ENCODE results near the gene FCRL2.
"Not testable (repeated sequence)": the region's sequence is repeated elsewhere in the genome, so short reads cannot be mapped to it uniquely, and the experiment has no call there.

The FCRL2 gene

GRCh38 chr1:157753611-157754010 lies 23.3 kb downstream of the FCRL2 start:
- DNase-seq (ENCODE audit: low spot score), result no peak

- DNase-seq (ENCODE audit: low spot score), result no peak
These were observed 25.6 kb downstream of the FCRL2 start for GRCh38 chr1:157751283-157751682.

- DNase-seq (ENCODE audit: low spot score), result no peak
These were observed 28.6 kb downstream of the FCRL2 start for GRCh38 chr1:157748262-157748817.

GRCh38 chr1:157739229-157739901 lies 37.6 kb downstream of the FCRL2 start:
- DNase-seq (ENCODE audit: low spot score), result no peak

- DNase-seq (ENCODE audit: low spot score), result not testable (repeated sequence)
These were observed 40.9 kb downstream of the FCRL2 start for GRCh38 chr1:157735991-157736390.

GRCh38 chr1:157734321-157734720 lies 42.6 kb downstream of the FCRL2 start:
- DNase-seq (ENCODE audit: low spot score), result peak; percentile 28

GRCh38 chr1:157732755-157733154 lies 44.2 kb downstream of the FCRL2 start:
- DNase-seq (ENCODE audit: low spot score), result no peak

- DNase-seq (ENCODE audit: low spot score), result no peak
These were observed 51.7 kb downstream of the FCRL2 start for GRCh38 chr1:157725221-157725577.

- no peak for DNase-seq (ENCODE audit: low spot score)
These were observed 52.3 kb downstream of the FCRL2 start for GRCh38 chr1:157724537-157725220.

- no peak for DNase-seq (ENCODE audit: low spot score)
These were observed 53.8 kb downstream of the FCRL2 start for GRCh38 chr1:157723157-157723556.

- DNase-seq (ENCODE audit: low spot score), result no peak
These were observed 54.9 kb downstream of the FCRL2 start for GRCh38 chr1:157721985-157722384.

GRCh38 chr1:157715736-157716135 lies 61.2 kb downstream of the FCRL2 start:
- no peak for DNase-seq (ENCODE audit: low spot score)

GRCh38 chr1:157711802-157712201 lies 65.1 kb downstream of the FCRL2 start:
- no peak for DNase-seq (ENCODE audit: low spot score)

GRCh38 chr1:157704878-157705277 lies 72.1 kb downstream of the FCRL2 start:
- no peak for DNase-seq (ENCODE audit: low spot score)

- no peak for DNase-seq (ENCODE audit: low spot score)
These were observed 73.0 kb downstream of the FCRL2 start for GRCh38 chr1:157703981-157704380.

GRCh38 chr1:157702308-157702825 lies 74.6 kb downstream of the FCRL2 start:
- no peak for DNase-seq (ENCODE audit: low spot score)

GRCh38 chr1:157700732-157701131 lies 76.2 kb downstream of the FCRL2 start, which contains the start of gene FCRL3:
Gene FCRL3 (minus strand): TSS chr1:157700769. CDS start chr1:157700489, 280 bp downstream.
- no peak for DNase-seq (ENCODE audit: low spot score)

GRCh38 chr1:157700305-157700704 lies 76.6 kb downstream of the FCRL2 start:
- DNase-seq (ENCODE audit: low spot score), result no peak

GRCh38 chr1:157697781-157698569 lies 79.0 kb downstream of the FCRL2 start:
- DNase-seq (ENCODE audit: low spot score), result no peak

GRCh38 chr1:157696966-157697628 lies 79.8 kb downstream of the FCRL2 start:
- DNase-seq (ENCODE audit: low spot score), result no peak
